Calu3 (cell line): ENCODE measurements around the gene PRPF38A. TPM values are rescaled to one million over a fixed set of nuclear protein-coding genes. Genes with fewer than 3 reads are reported as not detected.

Experiments
- BruUV-seq: library from RNA; stranded (reverse); fragments of 400-500 nt; replicated peaks from 2 replicates; lab custom pipeline; 2021; lab: Mats Ljungman, UMichigan
- CTCF ChIA-PET: fragments of 300-600 bp; sonication (Branson Sonifier 250); formaldehyde crosslinking; loops from one replicate; lab custom pipeline; 2022; ENCODE audit warnings: antibody characterized with exemption; lab: Charles Lee
- DNase-seq: peaks from one replicate; pipeline ENCODE4 v3.0.0; 2022
- H3K27ac Mint-ChIP-seq: one replicate; pipeline ENCODE4 v1.8.0; 2022; ENCODE audit warnings: mixed read lengths; ENCODE audit not compliant: unreplicated experiment
- H3K27me3 Mint-ChIP-seq: one replicate; pipeline ENCODE4 v1.8.0; 2022; ENCODE audit warnings: mixed read lengths; ENCODE audit not compliant: unreplicated experiment
- H3K36me3 Mint-ChIP-seq: one replicate; pipeline ENCODE4 v1.8.0; 2022; ENCODE audit warnings: mild to moderate bottlenecking, moderate library complexity, mixed read lengths; ENCODE audit not compliant: insufficient read depth, unreplicated experiment
- H3K4me1 Mint-ChIP-seq: one replicate; pipeline ENCODE4 v1.8.0; 2022; ENCODE audit warnings: mild to moderate bottlenecking, low read depth, mixed read lengths; ENCODE audit not compliant: unreplicated experiment
- H3K4me3 Mint-ChIP-seq: one replicate; pipeline ENCODE4 v1.8.0; 2022; ENCODE audit warnings: mild to moderate bottlenecking, low read depth, moderate library complexity, mixed read lengths; ENCODE audit not compliant: unreplicated experiment
- H3K9me3 Mint-ChIP-seq: one replicate; pipeline ENCODE4 v1.8.0; 2022; ENCODE audit warnings: low read depth, mixed read lengths; ENCODE audit not compliant: unreplicated experiment
- CTCF ChIP-seq: fragments of 200-600 bp; IDR thresholded peaks from one replicate; pipeline ENCODE4 v1.8.0; 2022; ENCODE audit warnings: antibody characterized with exemption; ENCODE audit not compliant: unreplicated experiment
- intact Hi-C: fragments of 100-400 bp; cut with micrococcal nuclease; formaldehyde crosslinking; loops from one replicate; pipeline ENCODE4 v1.10.0; 2022; ENCODE audit not compliant: unreplicated experiment
- total RNA-seq: library from RNA; stranded (reverse); gene quantifications from 2 replicates; pipeline ENCODE4 v1.2.3, GENCODE V29; 2022

The PRPF38A gene
- total RNA-seq, 1 experiment from 2014 or later = 52.4 TPM

- no TSS peak for BruUV-seq
- H3K36me3 Mint-ChIP-seq = peaks cover 9% of the 10 kb centered on the region
- CTCF ChIA-PET = no interaction called here
- no peaks in the 10 kb centered on the region for H3K27me3 Mint-ChIP-seq
- H3K27ac Mint-ChIP-seq = no peak overlapping the region
- H3K9me3 Mint-ChIP-seq = no peaks in the 10 kb centered on the region
- no peaks in the 10 kb centered on the region for H3K4me1 Mint-ChIP-seq
- no peak for DNase-seq
- intact Hi-C loops = no loop called here
- TF ChIP-seq CTCF = no peak
- no peak overlapping the region for H3K4me3 Mint-ChIP-seq
Observed at GRCh38 chr1:52435650-52436049, 31.2 kb downstream of the PRPF38A start.

- Mint-ChIP-seq H3K36me3 (peaks cover 9% of the 10 kb centered on the region), H3K27me3 (no peaks in the 10 kb centered on the region), H3K9me3 (no peaks in the 10 kb centered on the region), H3K4me1 (no peaks in the 10 kb centered on the region), H3K4me3 (no peak overlapping the region), H3K27ac (no peak overlapping the region)
- no peak for DNase-seq
- CTCF ChIA-PET = no interaction called here
- TF ChIP-seq CTCF = no peak
- BruUV-seq = no TSS peak
- intact Hi-C loops = no loop called here
Observed at GRCh38 chr1:52436817-52437216, 32.4 kb downstream of the PRPF38A start.

- intact Hi-C loops = no loop called here
- no peak for DNase-seq
- no TSS peak for BruUV-seq
- Mint-ChIP-seq H3K36me3 (peaks cover 5% of the 10 kb centered on the region), H3K27ac (no peak overlapping the region), H3K4me3 (no peak overlapping the region), H3K9me3 (no peaks in the 10 kb centered on the region), H3K4me1 (no peaks in the 10 kb centered on the region), H3K27me3 (no peaks in the 10 kb centered on the region)
- CTCF ChIA-PET = no interaction called here
- no peak for TF ChIP-seq CTCF
Observed at GRCh38 chr1:52439976-52440375, 35.6 kb downstream of the PRPF38A start.

- CTCF ChIA-PET = no interaction called here
- Mint-ChIP-seq H3K27ac (no peak overlapping the region), H3K4me3 (no peak overlapping the region), H3K27me3 (no peaks in the 10 kb centered on the region), H3K9me3 (no peaks in the 10 kb centered on the region), H3K4me1 (no peaks in the 10 kb centered on the region), H3K36me3 (peaks cover 5% of the 10 kb centered on the region)
- no peak for TF ChIP-seq CTCF
- intact Hi-C loops = no loop called here
- no peak for DNase-seq
- no TSS peak for BruUV-seq
Observed at GRCh38 chr1:52444463-52444862, 40.1 kb downstream of the PRPF38A start.
